Fibroblast of mammary gland (primary cell): ENCODE measurements around the gene ZFP36.

Experiments
- DNase-seq: peaks from one replicate; pipeline ENCODE4 v3.0.0-alpha.2; 2010; ENCODE audit warnings: low read depth
- H3K4me3 ChIP-seq: 2 replicates; pipeline ENCODE4 v1.5.1; 2011; ENCODE audit warnings: low read depth, mild to moderate bottlenecking, low read length, moderate library complexity; ENCODE audit not compliant: control insufficient read depth
- TF ChIP-seq, protein P1 (sequence below): conservative IDR thresholded peaks from 2 replicates; pipeline ENCODE4 v1.5.1; 2011; ENCODE audit warnings: low read depth, low read length, inconsistent platforms; ENCODE audit not compliant: control insufficient read depth, insufficient read depth

Gene ZFP36

DNA sequence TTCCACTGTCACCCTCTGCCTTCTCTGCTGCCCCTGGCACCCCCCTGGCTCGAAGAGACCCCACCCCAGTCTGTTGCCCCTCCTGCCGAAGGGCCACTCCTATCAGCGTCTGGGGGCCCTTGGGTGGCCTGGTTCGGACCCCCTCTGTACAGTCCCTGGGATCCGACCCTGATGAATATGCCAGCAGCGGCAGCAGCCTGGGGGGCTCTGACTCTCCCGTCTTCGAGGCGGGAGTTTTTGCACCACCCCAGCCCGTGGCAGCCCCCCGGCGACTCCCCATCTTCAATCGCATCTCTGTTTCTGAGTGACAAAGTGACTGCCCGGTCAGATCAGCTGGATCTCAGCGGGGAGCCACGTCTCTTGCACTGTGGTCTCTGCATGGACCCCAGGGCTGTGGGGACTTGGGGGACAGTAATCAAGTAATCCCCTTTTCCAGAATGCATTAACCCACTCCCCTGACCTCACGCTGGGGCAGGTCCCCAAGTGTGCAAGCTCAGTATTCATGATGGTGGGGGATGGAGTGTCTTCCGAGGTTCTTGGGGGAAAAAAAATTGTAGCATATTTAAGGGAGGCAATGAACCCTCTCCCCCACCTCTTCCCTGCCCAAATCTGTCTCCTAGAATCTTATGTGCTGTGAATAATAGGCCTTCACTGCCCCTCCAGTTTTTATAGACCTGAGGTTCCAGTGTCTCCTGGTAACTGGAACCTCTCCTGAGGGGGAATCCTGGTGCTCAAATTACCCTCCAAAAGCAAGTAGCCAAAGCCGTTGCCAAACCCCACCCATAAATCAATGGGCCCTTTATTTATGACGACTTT, 2.0 kb downstream of the ZFP36 start:
- TF ChIP-seq, protein P1, sequence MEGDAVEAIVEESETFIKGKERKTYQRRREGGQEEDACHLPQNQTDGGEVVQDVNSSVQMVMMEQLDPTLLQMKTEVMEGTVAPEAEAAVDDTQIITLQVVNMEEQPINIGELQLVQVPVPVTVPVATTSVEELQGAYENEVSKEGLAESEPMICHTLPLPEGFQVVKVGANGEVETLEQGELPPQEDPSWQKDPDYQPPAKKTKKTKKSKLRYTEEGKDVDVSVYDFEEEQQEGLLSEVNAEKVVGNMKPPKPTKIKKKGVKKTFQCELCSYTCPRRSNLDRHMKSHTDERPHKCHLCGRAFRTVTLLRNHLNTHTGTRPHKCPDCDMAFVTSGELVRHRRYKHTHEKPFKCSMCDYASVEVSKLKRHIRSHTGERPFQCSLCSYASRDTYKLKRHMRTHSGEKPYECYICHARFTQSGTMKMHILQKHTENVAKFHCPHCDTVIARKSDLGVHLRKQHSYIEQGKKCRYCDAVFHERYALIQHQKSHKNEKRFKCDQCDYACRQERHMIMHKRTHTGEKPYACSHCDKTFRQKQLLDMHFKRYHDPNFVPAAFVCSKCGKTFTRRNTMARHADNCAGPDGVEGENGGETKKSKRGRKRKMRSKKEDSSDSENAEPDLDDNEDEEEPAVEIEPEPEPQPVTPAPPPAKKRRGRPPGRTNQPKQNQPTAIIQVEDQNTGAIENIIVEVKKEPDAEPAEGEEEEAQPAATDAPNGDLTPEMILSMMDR, result no peak
- peak; percentile 69 for DNase-seq
- H3K4me3 ChIP-seq, result peak overlapping the region; percentile 97

DNA sequence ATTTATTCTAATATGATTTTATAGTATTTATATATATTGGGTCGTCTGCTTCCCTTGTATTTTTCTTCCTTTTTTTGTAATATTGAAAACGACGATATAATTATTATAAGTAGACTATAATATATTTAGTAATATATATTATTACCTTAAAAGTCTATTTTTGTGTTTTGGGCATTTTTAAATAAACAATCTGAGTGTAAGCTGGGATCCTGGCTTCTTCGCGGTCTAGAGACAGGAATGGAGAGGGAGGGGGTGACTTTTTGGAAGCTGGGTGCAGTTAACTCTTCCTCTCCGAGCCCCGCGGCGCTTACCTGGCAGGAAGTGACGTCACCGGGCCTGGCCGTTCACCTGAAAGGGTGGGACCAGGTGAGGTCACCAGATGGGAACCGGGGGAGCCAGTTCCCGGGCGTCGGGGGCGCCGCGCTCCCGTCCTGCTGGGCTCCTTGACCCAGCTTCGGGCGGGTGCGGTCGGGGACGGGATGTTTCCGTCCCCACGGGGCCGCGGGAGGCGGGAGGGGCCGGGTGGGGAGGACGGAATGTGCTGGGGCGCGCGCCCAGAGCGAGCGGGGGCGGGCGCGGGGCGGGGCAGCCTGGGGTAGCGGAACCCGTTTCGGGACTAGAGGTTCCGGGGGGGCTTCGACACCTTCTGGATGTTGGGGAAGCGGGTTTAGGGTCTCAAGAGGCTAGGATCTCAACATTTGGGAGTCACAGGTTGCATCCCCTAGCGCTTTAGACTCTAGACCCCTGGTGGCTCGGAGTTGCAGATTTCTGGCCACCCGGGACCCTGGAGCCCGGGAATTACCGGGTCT, 2.8 kb downstream of the ZFP36 start:
- peak; percentile 73 for DNase-seq
- peak overlapping the region; percentile 97 for H3K4me3 ChIP-seq
- TF ChIP-seq, protein P1, result no peak

DNA sequence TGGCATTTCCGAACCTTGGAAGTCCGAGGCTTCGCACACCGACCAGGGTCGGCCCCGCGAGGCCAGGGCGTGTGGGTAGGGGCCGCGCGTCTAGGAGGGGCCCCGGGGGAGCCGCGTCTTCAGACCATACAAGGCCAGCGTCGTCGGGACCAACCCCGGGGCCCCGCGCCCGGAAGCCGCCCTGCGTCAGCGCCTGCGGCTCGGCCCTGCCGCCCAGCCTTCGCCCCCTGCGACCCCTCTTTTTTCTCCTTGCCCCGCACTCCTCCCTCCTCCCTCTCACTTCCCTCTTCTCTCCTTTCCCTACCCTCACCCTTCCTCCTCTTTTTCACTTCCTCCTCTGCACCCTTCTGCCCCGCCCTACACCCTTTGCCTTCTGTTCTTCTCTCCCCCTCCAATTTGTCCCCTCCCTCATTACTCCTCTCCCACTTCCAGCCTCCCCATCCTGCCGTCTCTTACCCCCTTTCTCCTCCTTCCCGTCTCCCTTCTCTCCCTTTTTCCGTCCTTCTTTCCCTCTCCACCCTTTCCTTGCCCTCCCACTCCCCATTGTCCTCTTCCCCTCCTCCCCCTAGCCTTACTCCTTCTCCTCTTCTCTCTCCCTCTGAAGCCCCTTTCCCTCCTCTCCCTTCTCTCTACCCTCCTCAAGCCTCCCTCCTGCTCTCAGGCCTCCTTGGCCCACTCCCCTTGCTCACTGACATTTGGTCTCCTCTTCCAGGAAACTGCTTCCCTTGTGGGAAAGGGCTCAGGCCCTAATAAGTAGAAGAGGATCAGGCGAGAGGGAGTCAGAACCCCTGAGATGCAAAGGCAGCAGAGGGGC, 3.6 kb downstream of the ZFP36 start:
- TF ChIP-seq, protein P1, result no peak
- H3K4me3 ChIP-seq, result peak overlapping the region; percentile 97

DNA sequence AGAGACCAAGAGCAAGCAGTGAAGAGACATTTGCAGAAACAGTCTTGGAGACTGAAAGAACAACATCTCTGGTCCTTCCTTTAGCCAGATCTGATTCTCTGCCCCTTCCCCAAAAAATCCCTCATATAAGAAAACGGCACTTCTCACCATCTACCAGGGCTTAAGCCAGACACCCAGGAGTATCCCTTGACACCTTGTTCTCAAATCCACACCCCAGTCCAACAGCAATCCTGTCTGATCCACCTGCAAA, 4.1 kb downstream of the ZFP36 start:
- DNase-seq, result no peak
- no peak overlapping the region for H3K4me3 ChIP-seq
- TF ChIP-seq, protein P1, result no peak

More for the DNA sequence above, 3.6 kb downstream of the ZFP36 start:
- DNase-seq, result no peak

DNA sequence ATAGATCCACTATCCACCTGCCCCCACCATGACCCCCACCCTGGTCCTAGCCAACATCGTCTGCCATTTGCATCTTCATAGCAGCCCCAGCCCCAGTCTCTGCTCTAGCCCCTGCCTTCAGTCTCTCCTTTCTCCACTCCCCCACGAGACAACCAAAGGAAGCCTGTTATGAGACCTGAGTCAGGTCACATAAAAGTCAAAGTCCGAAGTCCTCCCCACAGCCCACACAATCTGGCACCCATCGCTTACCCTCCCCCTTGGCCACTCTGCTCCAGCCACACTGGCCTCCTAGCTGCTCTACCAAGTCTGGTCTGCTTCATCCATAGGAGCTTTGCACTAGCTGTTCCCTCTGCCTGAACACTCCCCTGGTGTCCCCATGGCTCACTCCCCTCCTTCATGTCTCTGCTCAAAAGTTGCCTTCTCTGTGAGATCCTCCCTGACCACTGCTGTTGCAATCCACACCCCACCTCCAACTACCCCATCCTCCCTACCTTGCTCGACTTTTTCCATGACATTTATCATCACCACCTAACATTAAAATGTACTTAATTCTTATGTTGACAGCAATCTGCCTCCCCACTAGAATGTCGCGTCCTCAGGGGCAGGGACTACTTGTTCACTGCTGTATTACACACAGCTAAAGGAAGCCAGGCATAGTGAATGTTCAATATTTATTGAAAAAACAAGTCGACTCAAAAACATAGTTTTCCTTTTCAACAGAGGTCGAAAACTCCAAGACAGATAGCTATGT, 4.6 kb downstream of the ZFP36 start:
- peak; percentile 80 for DNase-seq
- H3K4me3 ChIP-seq, result no peak overlapping the region
- TF ChIP-seq, protein P1, result no peak

DNA sequence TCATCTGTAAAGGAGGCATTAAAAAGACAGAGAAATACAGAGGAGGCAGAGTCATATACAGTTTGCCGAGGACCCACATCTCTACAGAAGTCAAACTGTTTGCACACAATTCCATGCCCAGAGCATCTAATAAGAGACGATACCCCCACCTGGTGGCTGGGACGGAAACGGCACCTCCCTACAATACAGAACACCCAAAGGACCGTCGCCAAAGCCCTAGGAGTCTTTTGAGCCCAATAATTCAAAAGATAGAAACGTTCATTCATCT, 5.1 kb downstream of the ZFP36 start:
- DNase-seq, result peak; percentile 94
- no peak overlapping the region for H3K4me3 ChIP-seq
- TF ChIP-seq, protein P1, result peak; percentile 95
